ENCODE data around the gene TRIM44. TPM values are rescaled to one million over a fixed set of nuclear protein-coding genes. Genes with fewer than 3 reads are reported as not detected.
"Not testable (repeated sequence)": the region's sequence is repeated elsewhere in the genome, so short reads cannot be mapped to it uniquely, and the experiment has no call there.

TRIM44 gene
- polyA plus RNA-seq, 4 donors, result 8.9 to 35.4 (median 12.8) TPM

DNA sequence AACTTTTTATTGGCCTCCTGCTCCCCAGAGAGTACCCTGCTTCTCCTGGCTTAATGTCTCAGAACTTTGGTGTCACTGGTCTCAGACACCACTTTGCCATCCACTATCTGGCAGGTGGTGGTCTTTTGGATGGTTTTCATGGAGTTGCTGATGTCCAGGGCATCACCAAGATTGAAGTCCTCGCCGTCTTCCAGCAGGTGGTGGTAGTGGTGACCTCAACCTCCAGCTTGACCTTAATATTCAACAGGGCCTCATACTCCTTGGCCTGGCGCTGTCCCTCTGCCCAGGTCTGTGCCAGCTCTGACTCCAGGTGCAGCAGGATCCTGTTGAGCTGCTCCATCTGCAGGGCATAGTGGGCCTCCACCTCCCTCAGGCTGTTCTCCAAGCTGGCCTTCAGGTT is 197.6 kb downstream of the TRIM44 start:
- H3K9me3 ChIP-seq (ENCODE audit: control insufficient read depth in 2 of 2, insufficient read depth in 1 of 2, low read depth in 1 of 2, low read length in 1 of 2); DNase-seq; H3K27me3 ChIP-seq (ENCODE audit: control insufficient read depth in 3 of 3, insufficient read depth in 3 of 3, low read length in 3 of 3); FAIRE-seq; H3K4me3 ChIP-seq (ENCODE audit: low read depth in 1 of 3, low read length in 3 of 3); H3K27ac ChIP-seq (ENCODE audit: low read depth in 1 of 3, low read length in 2 of 3); H3K36me3 ChIP-seq (ENCODE audit: control insufficient read depth in 3 of 3, insufficient read depth in 2 of 3, low read depth in 1 of 3, low read length in 3 of 3); H3K4me1 ChIP-seq (ENCODE audit: control insufficient read depth in 3 of 3, insufficient read depth in 2 of 3, low read depth in 1 of 3, low read length in 2 of 3): not testable (repeated sequence)
- WGBS, 3 donors, result 90 to 98% (median 96%) methylated on average over 3 of the region's 3 CpGs

DNA sequence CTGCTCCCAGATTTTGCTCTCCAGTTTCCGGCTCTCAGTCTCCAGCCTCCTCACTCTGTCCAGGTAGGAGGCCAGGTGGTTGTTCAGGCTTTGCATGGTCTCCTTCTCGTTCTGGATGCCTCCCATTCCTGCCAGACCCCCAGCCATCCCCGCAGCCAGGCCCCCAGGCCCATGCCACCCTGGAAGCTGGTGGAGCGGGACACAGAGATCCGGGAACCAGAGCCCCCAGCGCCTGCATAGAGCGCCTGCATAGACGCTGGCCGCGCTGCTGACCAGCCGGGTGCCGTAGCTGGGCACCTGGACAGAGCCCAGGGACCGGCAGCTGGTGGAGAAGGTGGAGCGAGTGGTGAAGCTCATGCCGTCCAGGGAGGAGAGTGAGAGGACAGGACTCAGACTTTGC is 198.6 kb downstream of the TRIM44 start:
- Histone ChIP-seq H3K36me3 (ENCODE audit: control insufficient read depth in 3 of 3, insufficient read depth in 2 of 3, low read depth in 1 of 3, low read length in 3 of 3) (no peaks in the 10 kb centered on the region), H3K9me3 (ENCODE audit: control insufficient read depth in 2 of 2, insufficient read depth in 1 of 2, low read depth in 1 of 2, low read length in 1 of 2) (peaks cover 0 to 3% of the 10 kb centered on the region in 2 donors), H3K27ac (ENCODE audit: low read depth in 1 of 3, low read length in 2 of 3) (no peak overlapping the region), H3K4me1 (ENCODE audit: control insufficient read depth in 3 of 3, insufficient read depth in 2 of 3, low read depth in 1 of 3, low read length in 2 of 3) (no peaks in the 10 kb centered on the region), H3K4me3 (ENCODE audit: low read depth in 1 of 3, low read length in 3 of 3) (no peak overlapping the region), H3K27me3 (ENCODE audit: control insufficient read depth in 3 of 3, insufficient read depth in 3 of 3, low read length in 3 of 3) (no peaks in the 10 kb centered on the region)
- FAIRE-seq, result no peak
- no peak for DNase-seq
- WGBS, 3 donors, result 91 to 94% (median 92%) methylated on average over 15 of the region's 15 CpGs

DNA sequence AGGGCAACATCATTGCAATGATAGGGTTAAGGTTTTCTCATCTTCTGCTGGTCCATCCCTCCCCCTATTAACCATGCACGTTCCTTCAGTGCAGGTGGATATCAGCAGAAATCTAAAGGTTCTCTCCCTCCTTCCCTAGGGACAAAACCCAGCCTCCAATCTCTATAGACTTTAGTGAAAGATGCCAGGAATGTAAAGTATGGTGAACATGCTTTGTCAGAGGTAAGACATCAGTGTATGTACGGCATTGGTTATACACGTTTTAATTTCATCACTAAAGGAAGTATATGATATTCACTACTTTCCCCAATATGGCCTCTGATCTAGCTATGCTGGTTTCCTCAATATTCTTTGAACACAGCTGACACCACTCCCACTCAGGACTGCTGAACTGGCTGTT is 200.1 kb downstream of the TRIM44 start:
- H3K36me3 ChIP-seq (ENCODE audit: control insufficient read depth in 3 of 3, insufficient read depth in 2 of 3, low read depth in 1 of 3, low read length in 3 of 3), result no peaks in the 10 kb centered on the region
- no peak for DNase-seq
- no peaks in the 10 kb centered on the region for H3K27me3 ChIP-seq (ENCODE audit: control insufficient read depth in 3 of 3, insufficient read depth in 3 of 3, low read length in 3 of 3)
- no peaks in the 10 kb centered on the region for H3K4me1 ChIP-seq (ENCODE audit: control insufficient read depth in 3 of 3, insufficient read depth in 2 of 3, low read depth in 1 of 3, low read length in 2 of 3)
- H3K4me3 ChIP-seq (ENCODE audit: low read depth in 1 of 3, low read length in 3 of 3), result no peak overlapping the region
- 64 to 75% (median 73%) methylated on average over 3 of the region's 3 CpGs for WGBS, 3 donors
- no peak for FAIRE-seq
- H3K9me3 ChIP-seq (ENCODE audit: control insufficient read depth in 2 of 2, insufficient read depth in 1 of 2, low read depth in 1 of 2, low read length in 1 of 2), result peaks cover 0 to 3% of the 10 kb centered on the region in 2 donors
- H3K27ac ChIP-seq (ENCODE audit: low read depth in 1 of 3, low read length in 2 of 3), result no peak overlapping the region

DNA sequence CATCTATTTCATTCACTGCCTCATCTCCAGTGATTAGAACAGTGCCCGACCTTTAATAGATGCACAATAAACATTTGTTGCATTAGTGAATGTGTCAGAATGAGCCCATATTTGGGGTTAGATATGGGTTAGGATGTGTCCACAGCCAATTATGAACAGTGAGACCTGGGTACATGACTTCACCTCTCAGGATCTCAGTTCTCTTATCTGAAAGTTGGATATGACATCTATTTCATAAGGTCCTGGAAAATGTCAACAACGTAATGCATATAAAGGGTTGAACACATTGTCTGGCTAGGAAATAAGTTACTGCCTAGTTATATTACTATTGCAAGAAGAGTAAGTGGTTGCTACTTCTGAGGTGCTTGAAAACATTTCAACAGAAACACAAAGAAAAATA is 201.6 kb downstream of the TRIM44 start:
- WGBS, 3 donors, result 88 to 93% (median 90%) methylated on average over 2 of the region's 2 CpGs
- DNase-seq (no peak), FAIRE-seq (no peak)
- no peaks in the 10 kb centered on the region for H3K36me3 ChIP-seq (ENCODE audit: control insufficient read depth in 3 of 3, insufficient read depth in 2 of 3, low read depth in 1 of 3, low read length in 3 of 3)
- H3K4me1 ChIP-seq (ENCODE audit: control insufficient read depth in 3 of 3, insufficient read depth in 2 of 3, low read depth in 1 of 3, low read length in 2 of 3), result no peaks in the 10 kb centered on the region
- H3K9me3 ChIP-seq (ENCODE audit: control insufficient read depth in 2 of 2, insufficient read depth in 1 of 2, low read depth in 1 of 2, low read length in 1 of 2), result peaks cover 0 to 6% of the 10 kb centered on the region in 2 donors
- no peak overlapping the region for H3K27ac ChIP-seq (ENCODE audit: low read depth in 1 of 3, low read length in 2 of 3)
- no peak overlapping the region for H3K4me3 ChIP-seq (ENCODE audit: low read depth in 1 of 3, low read length in 3 of 3)
- H3K27me3 ChIP-seq (ENCODE audit: control insufficient read depth in 3 of 3, insufficient read depth in 3 of 3, low read length in 3 of 3), result no peaks in the 10 kb centered on the region

GRCh38 chr11:35866601-35867000 is 204.0 kb downstream of the TRIM44 start:
- Histone ChIP-seq H3K27ac (ENCODE audit: low read depth in 1 of 3, low read length in 2 of 3) (no peak overlapping the region), H3K9me3 (ENCODE audit: control insufficient read depth in 2 of 2, insufficient read depth in 1 of 2, low read depth in 1 of 2, low read length in 1 of 2) (peaks cover 0 to 3% of the 10 kb centered on the region in 2 donors), H3K36me3 (ENCODE audit: control insufficient read depth in 3 of 3, insufficient read depth in 2 of 3, low read depth in 1 of 3, low read length in 3 of 3) (no peaks in the 10 kb centered on the region), H3K27me3 (ENCODE audit: control insufficient read depth in 3 of 3, insufficient read depth in 3 of 3, low read length in 3 of 3) (no peaks in the 10 kb centered on the region), H3K4me3 (ENCODE audit: low read depth in 1 of 3, low read length in 3 of 3) (no peak overlapping the region), H3K4me1 (ENCODE audit: control insufficient read depth in 3 of 3, insufficient read depth in 2 of 3, low read depth in 1 of 3, low read length in 2 of 3) (no peaks in the 10 kb centered on the region)
- no peak for DNase-seq
- 91 to 96% (median 96%) methylated on average over 1 of the region's 1 CpG for WGBS, 3 donors
- no peak for FAIRE-seq

Other genes with a start within 250 kb of the TRIM44 start
- under 1 TPM in 2 of 4 donors, not detected in 2; 0.15 to 0.18 TPM for gene SLC1A2, start 243.2 kb upstream of the TRIM44 start, polyA plus RNA-seq
- 1 to 10 TPM in 3 of 4 donors, not detected in 1; 1.4 to 4.9 (median 4.6) TPM for gene PAMR1, start 137.2 kb upstream of the TRIM44 start, polyA plus RNA-seq
- gene FJX1, start 44.3 kb upstream of the TRIM44 start, polyA plus RNA-seq, result 1 to 10 TPM in 1 of 4 donors, under 1 TPM in 1, not detected in 2; 0.79 to 1.3 TPM

All from small intestine (tissue), 7 donors.